Measurements from ENCODE around the gene QARS1. TPM values are rescaled to one million over a fixed set of nuclear protein-coding genes. Genes with fewer than 3 reads are reported as not detected.

QARS1 gene
- total and polyA plus RNA-seq, 4 donors: 172 to 234 (median 207) TPM

GRCh38 chr3:49122886-49123545, 18.5 kb upstream of the QARS1 start:
- Histone ChIP-seq H3K27ac (ENCODE audit: low read depth in 1 of 2, low read length in 1 of 2) (no peak overlapping the region), H3K36me3 (ENCODE audit: control insufficient read depth in 4 of 4, insufficient read depth in 4 of 4, low read length in 4 of 4) (peaks cover 8 to 59% (median 42%) of the 10 kb centered on the region in 4 donors), H3K4me1 (ENCODE audit: control insufficient read depth in 5 of 5, insufficient read depth in 5 of 5, low read length in 5 of 5) (peaks cover 0 to 17% (median 8%) of the 10 kb centered on the region in 5 donors), H3K27me3 (ENCODE audit: control insufficient read depth in 3 of 3, insufficient read depth in 3 of 3, low read length in 2 of 3) (no peaks in the 10 kb centered on the region), H3K9ac (ENCODE audit: insufficient read depth in 1 of 2, low read length in 2 of 2) (no peak overlapping the region), H3K4me3 (no peak overlapping the region), H3K9me3 (ENCODE audit: control insufficient read depth in 4 of 4, insufficient read depth in 3 of 4, low read length in 3 of 4) (no peaks in the 10 kb centered on the region)
- no peak for TF ChIP-seq CTCF (IDR thresholded peaks at IDR 0.05; ENCODE audit: control extremely low read depth, extremely low read depth)
- no peak for DNase-seq
- WGBS, 2 donors: 95 to 96% methylated on average over 17 of the region's 17 CpGs
- no peak for ATAC-seq (ENCODE audit: insufficient read depth, low FRiP score)

- no peaks in the 10 kb centered on the region for H3K27me3 ChIP-seq (ENCODE audit: control insufficient read depth in 3 of 3, insufficient read depth in 3 of 3, low read length in 2 of 3)
- ATAC-seq (ENCODE audit: insufficient read depth, low FRiP score) (no peak), DNase-seq (no peak)
- peaks cover 8 to 63% (median 46%) of the 10 kb centered on the region in 4 donors for H3K36me3 ChIP-seq (ENCODE audit: control insufficient read depth in 4 of 4, insufficient read depth in 4 of 4, low read length in 4 of 4)
- H3K4me1 ChIP-seq (ENCODE audit: control insufficient read depth in 5 of 5, insufficient read depth in 5 of 5, low read length in 5 of 5): peaks cover 0 to 17% (median 8%) of the 10 kb centered on the region in 5 donors
- WGBS, 2 donors: 89 to 90% methylated on average over 7 of the region's 7 CpGs
- no peaks in the 10 kb centered on the region for H3K9me3 ChIP-seq (ENCODE audit: control insufficient read depth in 4 of 4, insufficient read depth in 3 of 4, low read length in 3 of 4)
- no peak for TF ChIP-seq CTCF (IDR thresholded peaks at IDR 0.05; ENCODE audit: control extremely low read depth, extremely low read depth)
- no peak overlapping the region for H3K9ac ChIP-seq (ENCODE audit: insufficient read depth in 1 of 2, low read length in 2 of 2)
- no peak overlapping the region for H3K27ac ChIP-seq (ENCODE audit: low read depth in 1 of 2, low read length in 1 of 2)
- H3K4me3 ChIP-seq: no peak overlapping the region
Measured at GRCh38 chr3:49122451-49122850, 17.9 kb upstream of the QARS1 start.

- peaks cover 0 to 17% (median 8%) of the 10 kb centered on the region in 5 donors for H3K4me1 ChIP-seq (ENCODE audit: control insufficient read depth in 5 of 5, insufficient read depth in 5 of 5, low read length in 5 of 5)
- H3K27ac ChIP-seq (ENCODE audit: low read depth in 1 of 2, low read length in 1 of 2): no peak overlapping the region
- DNase-seq (no peak), ATAC-seq (ENCODE audit: insufficient read depth, low FRiP score) (no peak)
- no peak for TF ChIP-seq CTCF (IDR thresholded peaks at IDR 0.05; ENCODE audit: control extremely low read depth, extremely low read depth)
- no peak overlapping the region for H3K9ac ChIP-seq (ENCODE audit: insufficient read depth in 1 of 2, low read length in 2 of 2)
- H3K4me3 ChIP-seq: no peak overlapping the region
- peaks cover 12 to 66% (median 50%) of the 10 kb centered on the region in 4 donors for H3K36me3 ChIP-seq (ENCODE audit: control insufficient read depth in 4 of 4, insufficient read depth in 4 of 4, low read length in 4 of 4)
- no peaks in the 10 kb centered on the region for H3K9me3 ChIP-seq (ENCODE audit: control insufficient read depth in 4 of 4, insufficient read depth in 3 of 4, low read length in 3 of 4)
- WGBS, 2 donors: 96 to 97% methylated on average over 12 of the region's 12 CpGs
- H3K27me3 ChIP-seq (ENCODE audit: control insufficient read depth in 3 of 3, insufficient read depth in 3 of 3, low read length in 2 of 3): no peaks in the 10 kb centered on the region
Measured at GRCh38 chr3:49122022-49122421, 17.5 kb upstream of the QARS1 start.

Measured in lung (tissue), 12 donors.